HG03571 (cell line): ENCODE measurements around the gene PPP1R3D.
"Not testable (repeated sequence)": the region's sequence is repeated elsewhere in the genome, so short reads cannot be mapped to it uniquely, and the experiment has no call there.

Experiments
- ATAC-seq: cut with Tn5 transposase; IDR thresholded peaks from one replicate; pipeline ENCODE4 v1.9.1; 2021; ENCODE audit not compliant: unreplicated experiment

PPP1R3D gene

DNA sequence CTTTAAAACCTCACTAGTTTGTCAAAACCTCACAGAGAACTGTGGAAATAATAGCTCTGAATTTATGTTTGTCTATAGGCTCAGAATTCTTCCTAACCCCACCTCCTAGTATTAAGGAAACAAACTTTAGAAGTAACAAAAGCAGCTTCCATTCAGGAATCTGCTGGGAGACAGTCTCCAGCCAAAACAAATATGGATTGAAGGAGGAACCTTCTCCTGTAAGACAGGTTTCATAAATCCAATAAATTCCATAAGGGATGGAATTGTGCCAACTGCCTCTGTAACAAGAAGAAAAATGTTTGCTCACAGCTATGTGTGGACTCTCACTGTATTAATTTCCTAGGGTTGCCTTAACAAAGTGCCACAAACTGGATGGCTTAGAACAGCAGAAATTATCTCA is 14.2 kb downstream of the PPP1R3D start:
- ATAC-seq = no peak

DNA sequence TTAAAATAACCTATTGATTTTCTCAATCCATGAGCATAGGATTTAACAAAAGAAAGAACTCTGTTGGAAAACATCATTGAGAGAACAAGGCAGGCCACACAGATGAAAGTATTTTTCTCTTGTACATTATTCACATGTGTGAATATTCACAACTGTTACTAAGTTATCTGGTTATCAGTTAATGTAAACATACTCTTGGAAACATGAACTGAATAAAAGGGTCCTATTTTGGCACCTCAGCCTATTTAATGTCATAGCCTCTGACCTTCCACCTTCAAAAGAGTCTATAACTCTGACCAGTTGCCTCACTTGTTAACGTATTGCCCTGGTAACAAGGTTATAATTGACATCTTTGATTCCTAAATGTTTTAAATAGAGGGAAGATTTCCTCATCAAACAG is 14.7 kb downstream of the PPP1R3D start:
- no peak for ATAC-seq

DNA sequence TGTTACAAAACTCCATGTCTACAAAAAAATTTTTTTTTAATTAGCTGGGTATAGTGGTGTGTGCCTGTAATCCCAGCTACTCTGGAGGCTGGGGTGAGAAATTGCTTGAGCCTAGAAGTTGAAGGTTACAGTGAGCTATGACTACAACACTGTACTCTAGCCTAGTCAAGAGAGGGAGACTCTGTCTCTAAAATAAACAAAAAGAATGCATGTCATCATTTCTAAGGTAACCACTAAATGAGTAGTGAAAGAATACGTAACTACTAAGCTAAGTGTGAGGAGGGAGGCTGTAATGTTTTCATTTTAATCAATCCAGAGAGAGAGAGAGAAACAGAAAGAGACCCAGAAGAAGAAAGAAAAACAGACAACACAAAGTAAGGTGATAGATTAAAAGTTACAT is 16.6 kb downstream of the PPP1R3D start:
- ATAC-seq = no peak

DNA sequence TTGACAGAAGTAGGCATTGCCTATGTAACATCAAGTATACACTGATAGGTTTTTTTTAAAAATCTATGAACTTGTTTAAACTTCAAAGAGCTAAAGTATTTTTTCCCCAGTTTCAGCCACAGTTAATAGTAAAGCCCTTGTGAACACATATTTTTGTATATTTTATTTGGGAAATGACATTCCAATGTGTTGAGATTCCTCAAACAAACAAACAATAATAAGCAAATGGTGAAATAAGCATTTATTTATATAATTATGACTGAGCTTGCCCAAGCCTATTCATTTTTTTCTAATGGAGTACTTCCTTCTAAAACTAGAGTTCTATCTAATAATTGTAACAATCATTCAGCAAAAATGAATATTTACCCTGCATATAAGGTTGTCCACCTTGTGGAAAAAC is 19.2 kb downstream of the PPP1R3D start:
- no peak for ATAC-seq

DNA sequence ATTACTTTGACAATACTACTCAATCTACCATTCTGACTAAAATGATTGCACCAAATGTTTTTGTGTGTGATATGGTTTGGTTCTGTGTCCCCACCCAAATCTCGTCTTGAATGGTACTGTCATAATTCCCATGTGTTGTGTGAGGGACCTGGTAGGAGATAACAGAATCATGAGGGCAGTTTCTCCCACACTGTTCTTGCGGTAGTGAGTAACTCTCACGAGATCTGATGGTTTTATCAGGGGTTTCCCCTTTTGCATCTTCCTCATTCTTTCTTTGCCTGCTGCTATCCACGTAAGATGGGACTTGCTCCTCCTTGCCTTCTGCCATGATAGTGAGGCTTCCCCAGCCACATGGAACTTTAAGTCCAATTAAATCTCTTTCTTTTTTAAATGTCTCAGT is 27.5 kb downstream of the PPP1R3D start:
- no peak for ATAC-seq

DNA sequence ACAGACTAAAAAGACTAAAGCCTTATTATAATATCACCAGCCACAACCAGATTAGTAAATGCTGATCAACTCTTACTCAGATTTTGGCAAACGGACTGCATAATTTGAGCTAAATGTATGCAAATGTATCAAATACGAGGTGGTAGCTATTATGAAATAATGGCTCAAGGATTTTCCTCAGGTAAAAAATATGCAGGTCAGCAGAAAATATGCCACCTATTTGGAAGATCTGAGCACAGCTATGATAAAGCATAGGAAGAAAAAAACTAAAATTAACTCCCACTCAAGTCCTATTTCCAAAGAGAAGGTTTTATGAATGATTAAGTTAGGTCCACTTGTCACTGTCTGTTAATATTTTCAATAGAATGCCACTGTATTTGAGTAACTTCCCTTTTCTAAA is 29.1 kb downstream of the PPP1R3D start:
- ATAC-seq = no peak

DNA sequence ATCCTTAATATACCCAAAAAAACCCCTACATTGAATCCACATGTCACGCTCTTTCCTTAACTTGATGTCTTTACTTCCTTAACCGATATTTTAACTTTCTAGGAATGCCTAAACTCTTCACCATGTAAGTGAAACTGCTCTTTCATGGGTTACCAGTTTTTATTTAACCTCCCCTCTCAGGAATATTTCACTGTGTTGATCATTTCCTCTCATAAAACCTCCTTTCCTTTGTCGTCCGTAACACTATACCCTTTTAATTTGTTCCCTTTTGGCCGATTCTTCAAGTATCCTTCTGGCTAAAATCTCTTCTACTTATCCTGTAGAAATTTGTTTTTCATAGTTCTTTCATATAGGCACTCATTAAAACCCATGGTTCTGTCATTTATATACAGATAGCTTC is 31.2 kb downstream of the PPP1R3D start:
- no peak for ATAC-seq

DNA sequence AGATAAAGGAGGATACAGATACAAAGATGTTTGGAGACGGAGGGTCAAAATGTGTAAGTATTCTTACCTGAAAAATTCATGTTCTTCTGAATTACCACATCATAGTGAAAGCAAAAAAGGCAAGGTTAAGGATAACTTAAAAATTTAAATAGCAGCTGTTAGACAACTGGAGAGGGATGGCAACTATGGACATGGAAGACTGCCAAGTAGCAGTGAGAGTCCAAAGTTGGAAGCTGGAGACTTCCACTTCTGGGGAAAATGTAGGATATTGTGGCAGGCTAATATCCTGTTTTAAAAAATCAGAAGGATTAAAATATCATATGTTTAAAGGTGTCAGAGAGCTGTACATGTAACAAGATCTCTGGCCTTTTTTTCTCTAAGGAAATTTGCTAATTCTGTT is 36.5 kb downstream of the PPP1R3D start:
- no peak for ATAC-seq

DNA sequence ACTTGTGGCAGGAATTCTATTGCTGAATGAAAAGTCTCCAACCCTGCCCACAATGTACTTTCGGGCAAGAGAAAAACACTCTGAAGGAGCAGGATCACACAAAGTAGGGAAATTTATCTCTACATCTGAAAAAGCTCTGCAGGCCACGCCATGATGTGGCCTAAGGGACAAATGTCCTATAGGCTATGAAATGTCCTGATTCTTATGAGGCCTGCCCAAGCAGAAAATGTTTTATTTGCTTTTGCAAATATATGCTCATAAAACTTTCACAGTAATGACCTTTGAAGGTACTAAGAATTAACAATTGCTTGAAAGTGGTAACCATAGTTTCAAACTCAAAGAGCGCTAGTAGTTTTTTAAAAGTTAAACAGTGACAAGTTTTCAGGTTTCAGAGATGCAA is 37.6 kb downstream of the PPP1R3D start:
- ATAC-seq = no peak

DNA sequence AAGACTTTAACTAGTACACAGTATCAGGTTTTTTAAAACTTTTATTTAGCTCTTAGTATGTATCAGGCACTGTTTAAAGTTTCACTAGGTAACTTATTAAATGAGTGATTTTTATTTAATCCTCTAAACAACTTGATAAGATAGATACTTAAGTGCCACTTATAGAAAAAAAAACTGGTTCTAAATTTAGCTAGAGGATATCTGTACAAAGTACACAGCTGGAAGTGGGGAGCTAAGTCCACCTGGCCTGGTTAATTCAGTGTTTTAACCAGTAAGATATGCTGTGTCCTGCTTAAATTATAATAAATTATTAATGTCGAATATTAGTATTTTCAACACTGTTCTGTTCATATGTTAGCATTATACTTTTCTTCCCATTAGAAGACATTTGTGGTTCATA is 44.2 kb downstream of the PPP1R3D start:
- ATAC-seq = no peak

DNA sequence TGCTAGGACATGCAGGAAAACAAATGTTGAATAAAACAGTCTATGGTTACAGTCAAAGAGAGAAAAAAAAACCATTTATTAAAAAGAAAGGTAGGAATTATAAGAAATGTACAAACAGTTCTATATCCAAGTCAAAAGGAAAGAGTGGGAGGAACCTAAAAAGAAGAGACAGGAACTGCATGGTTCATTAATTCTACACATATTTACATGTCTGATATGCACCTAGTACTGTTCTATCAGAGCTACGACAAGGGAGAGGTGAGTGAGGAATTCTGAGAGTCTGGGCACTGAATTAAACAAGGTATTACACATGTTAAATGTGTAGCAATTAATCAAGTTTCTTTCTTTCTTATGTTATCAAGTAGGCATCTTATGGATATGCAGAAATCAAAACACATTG is 48.5 kb downstream of the PPP1R3D start:
- ATAC-seq = no peak

DNA sequence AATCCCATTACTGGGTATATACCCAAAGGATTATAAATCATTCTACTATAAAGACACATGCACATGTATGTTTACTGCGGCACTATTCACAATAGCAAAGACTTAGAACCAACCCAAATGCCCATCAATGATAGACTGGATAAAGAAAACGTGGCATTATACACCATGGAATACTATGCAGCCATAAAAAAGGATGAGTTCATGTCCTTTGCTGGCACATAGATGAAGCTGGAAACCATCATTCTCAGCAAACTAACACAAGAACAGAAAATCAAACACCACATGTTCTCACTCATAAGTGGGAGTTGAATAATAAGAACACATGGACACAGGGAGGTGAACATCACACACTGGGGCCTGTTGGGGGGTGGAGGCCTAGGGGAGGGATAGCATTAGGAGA is 50.1 kb downstream of the PPP1R3D start:
- ATAC-seq = not testable (repeated sequence)

DNA sequence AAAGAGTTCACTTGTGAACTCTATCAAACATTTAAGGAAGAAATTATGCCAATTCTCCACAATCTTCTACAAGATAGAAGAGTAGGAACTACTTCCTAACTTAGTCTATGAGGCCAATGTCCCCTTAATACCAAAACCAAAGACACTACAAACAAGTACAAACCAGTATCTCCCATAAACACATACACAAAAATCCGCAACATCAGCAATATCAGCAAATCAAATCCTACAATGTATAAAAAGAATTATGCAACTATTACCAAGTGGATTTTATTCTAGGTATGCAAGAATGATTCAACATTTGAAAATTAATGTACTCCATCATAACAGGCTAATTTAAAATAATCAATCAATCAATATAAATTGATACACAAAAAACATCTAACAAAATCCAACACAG is 52.1 kb downstream of the PPP1R3D start:
- ATAC-seq = no peak
